ENCODE results near the gene BACH2.

BACH2 gene

GRCh38 chr6:89976694-89977020 is 320.0 kb downstream of the BACH2 start:
- Histone ChIP-seq H2AFZ (ENCODE audit: low read depth, low read length, severe bottlenecking) (no peak overlapping the region), H3K79me2 (ENCODE audit: insufficient read depth, low read length) (no peaks in the 10 kb centered on the region), H4K20me1 (ENCODE audit: low read depth, low read length) (no peaks in the 10 kb centered on the region), H3K4me2 (ENCODE audit: low read depth, low read length, poor library complexity, severe bottlenecking) (no peak overlapping the region), H3F3A (ENCODE audit: insufficient read depth) (no peaks in the 10 kb centered on the region), H3K36me3 (ENCODE audit: low read length) (no peaks in the 10 kb centered on the region), H3K27ac (ENCODE audit: low read depth, low read length) (no peak overlapping the region), H3K27me3 (ENCODE audit: low read length) (no peaks in the 10 kb centered on the region), H3K9me3 (ENCODE audit: insufficient read depth, low read length) (no peaks in the 10 kb centered on the region), H3K9ac (ENCODE audit: low read length) (no peak overlapping the region), H3K9me2 (replicated peaks; ENCODE audit: insufficient read depth, low read length) (no peaks in the 10 kb centered on the region), H3K4me3 (ENCODE audit: insufficient read depth, low read length, poor library complexity, severe bottlenecking) (no peak overlapping the region)
- TF ChIP-seq EZH2phosphoT487 (conservative IDR thresholded peaks at IDR 0.05; ENCODE audit: low read length) (no peak), CTCF (IDR thresholded peaks at IDR 0.05; ENCODE audit: insufficient read depth, low read length, poor library complexity, severe bottlenecking) (no peak)

- no peaks in the 10 kb centered on the region for H4K20me1 ChIP-seq (ENCODE audit: low read depth, low read length)
- H3K9ac ChIP-seq (ENCODE audit: low read length): no peak overlapping the region
- no peaks in the 10 kb centered on the region for H3K9me2 ChIP-seq (replicated peaks; ENCODE audit: insufficient read depth, low read length)
- no peak overlapping the region for H3K4me3 ChIP-seq (ENCODE audit: insufficient read depth, low read length, poor library complexity, severe bottlenecking)
- H3K36me3 ChIP-seq (ENCODE audit: low read length): no peaks in the 10 kb centered on the region
- H3K27ac ChIP-seq (ENCODE audit: low read depth, low read length): no peak overlapping the region
- no peaks in the 10 kb centered on the region for H3K9me3 ChIP-seq (ENCODE audit: insufficient read depth, low read length)
- no peaks in the 10 kb centered on the region for H3K27me3 ChIP-seq (ENCODE audit: low read length)
- H2AFZ ChIP-seq (ENCODE audit: low read depth, low read length, severe bottlenecking): no peak overlapping the region
- no peaks in the 10 kb centered on the region for H3K79me2 ChIP-seq (ENCODE audit: insufficient read depth, low read length)
- TF ChIP-seq EZH2phosphoT487 (conservative IDR thresholded peaks at IDR 0.05; ENCODE audit: low read length) (no peak), CTCF (IDR thresholded peaks at IDR 0.05; ENCODE audit: insufficient read depth, low read length, poor library complexity, severe bottlenecking) (no peak)
- no peaks in the 10 kb centered on the region for H3F3A ChIP-seq (ENCODE audit: insufficient read depth)
- no peak overlapping the region for H3K4me2 ChIP-seq (ENCODE audit: low read depth, low read length, poor library complexity, severe bottlenecking)
Measured at GRCh38 chr6:89975991-89976693, 320.5 kb downstream of the BACH2 start.

- no peak overlapping the region for H3K4me3 ChIP-seq (ENCODE audit: insufficient read depth, low read length, poor library complexity, severe bottlenecking)
- H3K9me3 ChIP-seq (ENCODE audit: insufficient read depth, low read length): no peaks in the 10 kb centered on the region
- TF ChIP-seq EZH2phosphoT487 (conservative IDR thresholded peaks at IDR 0.05; ENCODE audit: low read length) (no peak), CTCF (IDR thresholded peaks at IDR 0.05; ENCODE audit: insufficient read depth, low read length, poor library complexity, severe bottlenecking) (no peak)
- H3K27ac ChIP-seq (ENCODE audit: low read depth, low read length): no peak overlapping the region
- H4K20me1 ChIP-seq (ENCODE audit: low read depth, low read length): no peaks in the 10 kb centered on the region
- H3K36me3 ChIP-seq (ENCODE audit: low read length): no peaks in the 10 kb centered on the region
- H3K9me2 ChIP-seq (replicated peaks; ENCODE audit: insufficient read depth, low read length): no peaks in the 10 kb centered on the region
- no peak overlapping the region for H2AFZ ChIP-seq (ENCODE audit: low read depth, low read length, severe bottlenecking)
- H3K79me2 ChIP-seq (ENCODE audit: insufficient read depth, low read length): no peaks in the 10 kb centered on the region
- H3K27me3 ChIP-seq (ENCODE audit: low read length): no peaks in the 10 kb centered on the region
- no peak overlapping the region for H3K9ac ChIP-seq (ENCODE audit: low read length)
- H3F3A ChIP-seq (ENCODE audit: insufficient read depth): no peaks in the 10 kb centered on the region
- no peak overlapping the region for H3K4me2 ChIP-seq (ENCODE audit: low read depth, low read length, poor library complexity, severe bottlenecking)
Measured at GRCh38 chr6:89975366-89975765, 321.3 kb downstream of the BACH2 start.
